Brain microvascular endothelial cell (primary cell): Measurements from ENCODE around the gene KBTBD7.

ENCODE experiments used
- DNase-seq: peaks from one replicate; pipeline ENCODE4 v3.0.0-alpha.2; 2020
- H3K27ac ChIP-seq: fragments of 250-450 bp; sonication (Bioruptor Pico); 2 replicates; pipeline ENCODE4 v1.5.1; 2020; ENCODE audit warnings: mild to moderate bottlenecking, moderate library complexity
- H3K27me3 ChIP-seq: fragments of 250-450 bp; sonication (Bioruptor Pico); replicated peaks from 2 replicates; pipeline ENCODE4 v1.5.1; 2020; ENCODE audit warnings: mild to moderate bottlenecking
- H3K36me3 ChIP-seq: fragments of 250-450 bp; sonication (Bioruptor Pico); replicated peaks from 2 replicates; pipeline ENCODE4 v1.5.1; 2020; ENCODE audit warnings: mild to moderate bottlenecking
- H3K4me3 ChIP-seq: 2 replicates; pipeline ENCODE4 v1.5.1; 2011; ENCODE audit warnings: low read depth, mild to moderate bottlenecking, control low read depth, low read length, moderate library complexity
- CTCF ChIP-seq: IDR thresholded peaks from 2 replicates; pipeline ENCODE4 v1.5.1; 2011; ENCODE audit warnings: low read depth, mild to moderate bottlenecking, moderate library complexity, low read length, control low read depth, inconsistent platforms; ENCODE audit errors: missing control alignments
- in situ Hi-C: cut with HindIII; loops from 2 replicates; pipeline ENCODE4 v1.10.0; 2017; ENCODE audit warnings: low sequenced_read_pairs, low pct_ligation_motif_present

KBTBD7 gene

GRCh38 chr13:41193919-41194824 lies at the start of gene KBTBD7:
KBTBD7 (minus strand) TSS chr13:41194569; CDS start chr13:41194257, 312 bp downstream.
- in situ Hi-C loops: no loop called here
- no peak for TF ChIP-seq CTCF

GRCh38 chr13:41241626-41242025 lies 47.3 kb upstream of the KBTBD7 start:
- no peak overlapping the region for H3K4me3 ChIP-seq
- in situ Hi-C loops: no loop called here
- DNase-seq: no peak
- no peak overlapping the region for H3K27ac ChIP-seq
- TF ChIP-seq CTCF: no peak
- no peaks in the 10 kb centered on the region for H3K27me3 ChIP-seq
- H3K36me3 ChIP-seq: no peaks in the 10 kb centered on the region

More at GRCh38 chr13:41193919-41194824, at the start of gene KBTBD7:
- peak; percentile 98 for DNase-seq
- H3K4me3 ChIP-seq: peak within 1 kb of the TSS; percentile 54
- no peaks in the 10 kb centered on the region for H3K27me3 ChIP-seq
- H3K36me3 ChIP-seq: no peaks in the 10 kb centered on the region
- peak within 1 kb of the TSS; percentile 67 for H3K27ac ChIP-seq

GRCh38 chr13:41236369-41236768 lies 42.0 kb upstream of the KBTBD7 start:
- Histone ChIP-seq H3K27me3 (no peaks in the 10 kb centered on the region), H3K27ac (no peak overlapping the region), H3K36me3 (no peaks in the 10 kb centered on the region), H3K4me3 (no peak overlapping the region)
- TF ChIP-seq CTCF: no peak
- in situ Hi-C loops: no loop called here
- DNase-seq: no peak

GRCh38 chr13:41232578-41233480 lies 38.5 kb upstream of the KBTBD7 start:
- no peak for DNase-seq
- H3K27me3 ChIP-seq: no peaks in the 10 kb centered on the region
- H3K27ac ChIP-seq: no peak overlapping the region
- no peak for TF ChIP-seq CTCF
- in situ Hi-C loops: no loop called here
- no peaks in the 10 kb centered on the region for H3K36me3 ChIP-seq
- H3K4me3 ChIP-seq: no peak overlapping the region

- H3K4me3 ChIP-seq: no peak overlapping the region
- TF ChIP-seq CTCF: no peak
- no peaks in the 10 kb centered on the region for H3K27me3 ChIP-seq
- in situ Hi-C loops: no loop called here
- no peaks in the 10 kb centered on the region for H3K36me3 ChIP-seq
- H3K27ac ChIP-seq: no peak overlapping the region
- DNase-seq: peak; percentile 40
Observed at GRCh38 chr13:41231786-41232185, 37.4 kb upstream of the KBTBD7 start.
